Heart left ventricle (tissue), 13 donors: ENCODE data around the gene ESPNL.

Experiments used
- CTCF ChIP-seq, 12 donors: fragments of 200-600 bp; sonication (generic) in 4 of 12; IDR thresholded peaks; one replicate each; pipeline versions ENCODE4 v1.5.0 to v1.8.0; 2018 to 2022; ENCODE audit warnings: antibody characterized with exemption in 12 of 12, mild to moderate bottlenecking in 5 of 12
- POLR2A ChIP-seq, 2 donors: fragments of 450-650 bp; IDR thresholded peaks; one replicate each; pipeline ENCODE4 v1.6.1; 2017; ENCODE audit warnings: antibody characterized with exemption in 2 of 2, mild to moderate bottlenecking in 2 of 2, moderate library complexity in 2 of 2
- donor health status: ischemic (EF 13 %, LVEDD 7.1; RV severe dilation, severe dysfunction).
- donor health status: DM: no; HTN: yes; CAD: no.
- donor health status: DM: no; HTN: no; CAD: no.
- donor health status: ischemic (EF 25% LVEDD 6.9; RV normal size, moderate dysfunction).
- donor health status: ischemic (EF 25% LVEDD 5.7; RV mildly dilated, moderate dysfunction).
- donor health status: ischemic (EF 35%, LVEDD 5.7; RV mildly dilated, moderate dysfunction).
- donor health status: nonischemic (EF 11% LVEDD 7.7; RV severe dilation, severe dysfunction).
- donor health status: DM: yes; HTN: yes; CAD: no.
- donor health status: PGD.
- donor health status: ischemic (EF 29% LVEDD 5.4; RV normal size, mild dysfunction).
- donor health status: nonischemic (EF 23%, LVEDD 6.1; RV moderate dilation, normal function).

DNA sequence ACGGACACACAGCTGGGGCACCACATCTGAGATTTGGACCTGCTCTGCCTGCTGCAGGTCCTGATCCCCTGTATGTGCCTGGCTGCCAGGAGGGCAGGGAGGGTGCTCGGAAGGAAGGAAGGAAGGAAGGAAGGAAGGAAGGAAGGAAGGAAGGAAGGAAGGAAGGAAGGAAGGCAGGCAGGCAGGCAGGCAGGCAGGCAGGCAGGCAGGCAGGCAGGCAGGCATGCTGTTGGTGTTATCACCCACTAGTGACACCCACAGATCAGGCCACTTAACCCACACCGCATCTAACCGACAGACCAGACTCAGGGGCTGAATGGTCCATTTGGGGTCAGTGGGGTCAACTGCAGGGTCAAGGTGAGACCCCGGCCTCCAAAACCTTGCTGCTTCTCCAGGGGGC lies 44.1 kb downstream of the ESPNL start:
- no peak for TF ChIP-seq CTCF (IDR thresholded peaks at IDR 0.05)
- no peak for TF ChIP-seq POLR2A (IDR thresholded peaks at IDR 0.05)
